IPS-18a (cell line): ENCODE measurements around the gene COL21A1.

Source experiments
- H3K27ac ChIP-seq: one replicate; pipeline ENCODE4 v1.5.1; 2013; ENCODE audit warnings: low read length
- H3K27me3 ChIP-seq: one replicate; pipeline ENCODE4 v1.6.1; 2013; ENCODE audit warnings: mild to moderate bottlenecking, low read length; ENCODE audit not compliant: control insufficient read depth, insufficient read depth
- H3K36me3 ChIP-seq: one replicate; pipeline ENCODE4 v1.6.1; 2013; ENCODE audit warnings: low read depth, low read length; ENCODE audit not compliant: control insufficient read depth
- H3K4me1 ChIP-seq: one replicate; pipeline ENCODE4 v1.6.1; 2013; ENCODE audit warnings: low read depth, low read length; ENCODE audit not compliant: control insufficient read depth
- H3K4me3 ChIP-seq: one replicate; pipeline ENCODE4 v1.5.1; 2013; ENCODE audit warnings: low read length
- H3K9ac ChIP-seq: one replicate; pipeline ENCODE4 v1.6.1; 2013; ENCODE audit warnings: mild to moderate bottlenecking, low read length, moderate library complexity
- H3K9me3 ChIP-seq: one replicate; pipeline ENCODE4 v1.6.1; 2013; ENCODE audit warnings: low read depth, low read length; ENCODE audit not compliant: control insufficient read depth

The COL21A1 gene

GRCh38 chr6:56222499-56222898 is 24.9 kb downstream of the COL21A1 start:
- no peaks in the 10 kb centered on the region for H3K36me3 ChIP-seq
- no peaks in the 10 kb centered on the region for H3K4me1 ChIP-seq
- no peak overlapping the region for H3K27ac ChIP-seq
- H3K9me3 ChIP-seq: no peaks in the 10 kb centered on the region
- H3K27me3 ChIP-seq: no peaks in the 10 kb centered on the region
- H3K9ac ChIP-seq: no peak overlapping the region
- H3K4me3 ChIP-seq: no peak overlapping the region

DNA sequence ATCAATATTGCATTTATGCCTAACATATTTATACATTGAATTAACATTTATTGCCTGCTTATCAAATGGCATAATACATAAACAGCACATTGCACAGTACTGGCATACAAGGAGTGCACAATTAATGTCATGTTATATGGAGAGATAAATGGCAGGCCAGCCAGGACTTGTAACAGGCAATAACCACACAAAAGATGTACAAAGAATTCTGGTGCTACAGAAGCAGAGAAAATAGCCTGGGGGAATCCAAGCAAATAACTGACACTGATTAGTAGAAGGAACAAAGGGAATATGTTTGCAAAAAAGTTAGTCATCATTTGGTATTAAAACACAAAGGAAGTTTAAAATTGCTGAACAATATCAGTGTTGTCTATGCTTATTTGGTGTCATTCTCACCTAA is 27.3 kb downstream of the COL21A1 start:
- H3K4me3 ChIP-seq: no peak overlapping the region
- H3K36me3 ChIP-seq: no peaks in the 10 kb centered on the region
- H3K4me1 ChIP-seq: no peaks in the 10 kb centered on the region
- H3K9me3 ChIP-seq: no peaks in the 10 kb centered on the region
- H3K27me3 ChIP-seq: no peaks in the 10 kb centered on the region
- no peak overlapping the region for H3K27ac ChIP-seq
- H3K9ac ChIP-seq: no peak overlapping the region

GRCh38 chr6:56214703-56215101 is 32.7 kb downstream of the COL21A1 start:
- Histone ChIP-seq H3K9ac (no peak overlapping the region), H3K4me1 (no peaks in the 10 kb centered on the region), H3K36me3 (no peaks in the 10 kb centered on the region), H3K27me3 (no peaks in the 10 kb centered on the region), H3K9me3 (no peaks in the 10 kb centered on the region), H3K4me3 (no peak overlapping the region), H3K27ac (no peak overlapping the region)

- H3K36me3 ChIP-seq: no peaks in the 10 kb centered on the region
- H3K9ac ChIP-seq: no peak overlapping the region
- no peaks in the 10 kb centered on the region for H3K27me3 ChIP-seq
- no peaks in the 10 kb centered on the region for H3K4me1 ChIP-seq
- H3K4me3 ChIP-seq: no peak overlapping the region
- no peaks in the 10 kb centered on the region for H3K9me3 ChIP-seq
- no peak overlapping the region for H3K27ac ChIP-seq
These were observed 33.2 kb downstream of the COL21A1 start for GRCh38 chr6:56214041-56214702.

DNA sequence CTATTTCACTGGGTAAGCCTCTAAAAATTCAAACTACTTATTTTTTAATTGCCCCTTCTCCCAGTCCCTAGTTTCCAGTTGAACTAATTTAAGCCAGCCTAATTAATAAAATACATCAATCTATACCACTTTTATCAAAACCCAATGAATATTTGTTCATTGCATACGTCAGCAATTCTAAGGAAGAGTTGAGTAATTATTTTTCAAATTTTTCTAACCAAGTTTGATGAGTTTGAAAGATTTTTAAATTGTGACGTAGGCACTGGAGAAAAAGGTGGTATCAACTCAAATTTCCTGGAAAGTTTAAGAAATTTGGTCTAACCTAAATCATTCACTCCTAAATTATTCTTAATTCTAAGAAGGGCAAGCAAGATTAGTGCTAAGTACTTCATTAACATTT is 35.7 kb downstream of the COL21A1 start:
- no peak overlapping the region for H3K9ac ChIP-seq
- H3K27me3 ChIP-seq: no peaks in the 10 kb centered on the region
- no peak overlapping the region for H3K4me3 ChIP-seq
- no peaks in the 10 kb centered on the region for H3K4me1 ChIP-seq
- no peak overlapping the region for H3K27ac ChIP-seq
- no peaks in the 10 kb centered on the region for H3K36me3 ChIP-seq
- no peaks in the 10 kb centered on the region for H3K9me3 ChIP-seq

- Histone ChIP-seq H3K9me3 (no peaks in the 10 kb centered on the region), H3K27me3 (no peaks in the 10 kb centered on the region), H3K27ac (no peak overlapping the region), H3K4me1 (no peaks in the 10 kb centered on the region), H3K36me3 (no peaks in the 10 kb centered on the region), H3K4me3 (no peak overlapping the region), H3K9ac (no peak overlapping the region)
These were observed 43.2 kb downstream of the COL21A1 start for GRCh38 chr6:56204134-56204533.

GRCh38 chr6:56199956-56200355 is 47.4 kb downstream of the COL21A1 start:
- no peaks in the 10 kb centered on the region for H3K36me3 ChIP-seq
- H3K27ac ChIP-seq: no peak overlapping the region
- no peak overlapping the region for H3K4me3 ChIP-seq
- no peaks in the 10 kb centered on the region for H3K9me3 ChIP-seq
- no peaks in the 10 kb centered on the region for H3K27me3 ChIP-seq
- no peak overlapping the region for H3K9ac ChIP-seq
- no peaks in the 10 kb centered on the region for H3K4me1 ChIP-seq

GRCh38 chr6:56193846-56194245 is 53.5 kb downstream of the COL21A1 start:
- Histone ChIP-seq H3K4me3 (no peak overlapping the region), H3K36me3 (no peaks in the 10 kb centered on the region), H3K9me3 (peaks cover 4% of the 10 kb centered on the region), H3K4me1 (no peaks in the 10 kb centered on the region), H3K27ac (no peak overlapping the region), H3K9ac (no peak overlapping the region), H3K27me3 (no peaks in the 10 kb centered on the region)

DNA sequence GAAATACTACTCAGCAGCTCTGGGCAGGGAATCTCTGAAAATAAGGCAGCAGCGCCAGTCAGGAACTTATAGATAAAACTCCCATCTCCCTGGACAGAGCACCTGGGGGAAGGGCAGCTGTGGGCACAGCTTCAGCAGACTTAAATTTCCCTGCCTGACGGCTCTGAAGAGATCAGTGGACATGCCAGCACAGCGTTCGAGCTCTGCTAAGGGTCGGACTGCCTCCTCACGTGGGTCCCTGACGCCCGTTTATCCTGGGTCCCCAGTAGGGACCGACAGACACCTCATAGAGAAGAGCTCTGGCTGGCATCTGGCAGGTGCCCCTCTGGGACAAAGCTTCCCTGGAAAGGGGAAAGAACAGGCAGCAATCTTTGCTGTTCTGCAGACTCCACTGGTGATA is 59.0 kb downstream of the COL21A1 start:
- H3K9ac ChIP-seq: no peak overlapping the region
- H3K36me3 ChIP-seq: no peaks in the 10 kb centered on the region
- H3K4me3 ChIP-seq: no peak overlapping the region
- H3K27ac ChIP-seq: no peak overlapping the region
- H3K4me1 ChIP-seq: no peaks in the 10 kb centered on the region
- no peaks in the 10 kb centered on the region for H3K27me3 ChIP-seq
- H3K9me3 ChIP-seq: peaks cover 4% of the 10 kb centered on the region

DNA sequence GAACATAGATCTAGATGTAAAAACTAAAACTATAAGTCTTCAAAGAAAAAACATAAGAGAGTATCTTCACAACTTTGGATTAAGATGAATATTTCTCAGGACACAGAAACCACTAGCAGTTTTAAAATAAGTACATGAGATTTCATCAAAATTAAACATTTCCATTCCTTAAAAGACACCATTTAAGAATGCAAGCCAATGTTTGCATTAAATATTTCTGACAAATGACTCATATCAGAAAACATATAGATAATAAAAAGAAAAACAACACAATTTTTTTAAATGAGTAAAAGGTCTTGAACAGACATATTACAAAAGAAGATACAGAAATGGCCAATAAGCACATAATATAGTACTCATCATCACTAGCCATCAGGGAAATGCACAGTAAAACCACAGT is 59.7 kb downstream of the COL21A1 start:
- peaks cover 4% of the 10 kb centered on the region for H3K9me3 ChIP-seq
- H3K4me3 ChIP-seq: no peak overlapping the region
- no peaks in the 10 kb centered on the region for H3K27me3 ChIP-seq
- H3K27ac ChIP-seq: no peak overlapping the region
- H3K9ac ChIP-seq: no peak overlapping the region
- no peaks in the 10 kb centered on the region for H3K4me1 ChIP-seq
- no peaks in the 10 kb centered on the region for H3K36me3 ChIP-seq

GRCh38 chr6:56176741-56177140 is 70.6 kb downstream of the COL21A1 start:
- no peak overlapping the region for H3K9ac ChIP-seq
- H3K27me3 ChIP-seq: no peaks in the 10 kb centered on the region
- no peak overlapping the region for H3K27ac ChIP-seq
- peaks cover 16% of the 10 kb centered on the region for H3K9me3 ChIP-seq
- no peaks in the 10 kb centered on the region for H3K4me1 ChIP-seq
- H3K36me3 ChIP-seq: no peaks in the 10 kb centered on the region
- no peak overlapping the region for H3K4me3 ChIP-seq

DNA sequence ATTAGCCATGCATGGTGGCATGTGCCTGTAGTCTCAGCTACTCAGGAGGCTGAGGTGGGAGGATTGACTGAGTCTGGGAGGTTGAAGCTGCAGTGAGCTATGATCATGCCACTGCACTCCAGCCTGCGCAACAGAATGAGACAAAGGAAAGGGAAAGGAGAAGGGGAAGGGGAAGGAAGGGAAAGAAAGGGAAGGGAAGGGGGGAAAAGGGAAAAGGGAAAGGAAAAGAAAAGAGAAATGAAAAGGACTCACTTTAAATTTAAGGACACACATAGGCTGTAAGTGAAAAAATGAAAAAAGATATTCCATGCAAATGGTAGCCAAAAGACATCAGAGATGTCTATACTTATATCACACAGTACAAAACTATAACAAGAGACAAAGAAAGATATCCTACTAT is 74.2 kb downstream of the COL21A1 start:
- Histone ChIP-seq H3K27ac (no peak overlapping the region), H3K4me3 (no peak overlapping the region), H3K9me3 (peaks cover 16% of the 10 kb centered on the region), H3K4me1 (no peaks in the 10 kb centered on the region), H3K36me3 (no peaks in the 10 kb centered on the region), H3K27me3 (no peaks in the 10 kb centered on the region), H3K9ac (no peak overlapping the region)
